Measurements from ENCODE around the gene AGMO.
A peak's percentile ranks its signal among the peaks of the same experiment; 100 is the strongest.

Gene AGMO

DNA sequence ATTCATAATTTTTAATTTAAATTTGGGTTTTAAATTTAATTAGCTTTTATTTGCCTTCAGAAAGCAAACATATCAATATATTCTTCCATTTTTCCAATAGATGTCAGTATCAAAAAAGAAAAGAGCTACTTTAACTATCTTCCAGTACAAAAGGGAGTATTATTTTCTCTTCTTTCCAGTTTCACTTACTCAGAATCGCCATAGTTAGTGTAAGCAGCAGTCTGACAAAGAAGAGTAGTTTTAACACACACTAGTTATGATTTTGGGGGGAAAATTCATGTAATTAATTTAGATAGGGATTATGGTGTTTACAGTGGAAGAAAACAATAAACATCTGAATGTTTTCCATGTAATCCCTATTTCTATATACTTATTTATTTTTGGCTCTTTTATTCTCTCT is 386.7 kb downstream of the AGMO start:
- DNase-seq (ENCODE audit: insufficient read length, low spot score) (no peak), FAIRE-seq (peak; percentile 70)
- no peak for TF ChIP-seq POLR2A (IDR thresholded peaks at IDR 0.05; ENCODE audit: low read depth, low read length)

DNA sequence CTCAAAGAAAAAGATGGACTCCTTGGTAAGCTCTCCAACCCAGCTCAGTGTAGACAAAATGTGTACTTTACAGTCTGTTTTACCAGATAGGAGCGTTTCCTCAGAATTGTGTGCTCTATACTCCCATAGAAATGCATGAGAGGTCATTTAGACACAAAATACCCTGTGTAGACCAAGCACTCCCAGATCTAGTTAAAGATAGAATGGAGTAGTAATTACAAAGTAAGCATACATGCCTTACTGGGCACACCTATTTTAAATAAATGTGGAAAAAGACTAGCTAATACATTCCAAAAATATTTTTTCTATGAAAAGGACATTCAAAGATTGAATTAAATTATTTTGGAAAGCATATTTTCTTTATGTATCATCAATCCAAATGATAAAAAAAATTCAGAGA is 387.3 kb downstream of the AGMO start:
- FAIRE-seq (no peak), DNase-seq (ENCODE audit: insufficient read length, low spot score) (no peak)
- no peak for TF ChIP-seq POLR2A (IDR thresholded peaks at IDR 0.05; ENCODE audit: low read depth, low read length)

DNA sequence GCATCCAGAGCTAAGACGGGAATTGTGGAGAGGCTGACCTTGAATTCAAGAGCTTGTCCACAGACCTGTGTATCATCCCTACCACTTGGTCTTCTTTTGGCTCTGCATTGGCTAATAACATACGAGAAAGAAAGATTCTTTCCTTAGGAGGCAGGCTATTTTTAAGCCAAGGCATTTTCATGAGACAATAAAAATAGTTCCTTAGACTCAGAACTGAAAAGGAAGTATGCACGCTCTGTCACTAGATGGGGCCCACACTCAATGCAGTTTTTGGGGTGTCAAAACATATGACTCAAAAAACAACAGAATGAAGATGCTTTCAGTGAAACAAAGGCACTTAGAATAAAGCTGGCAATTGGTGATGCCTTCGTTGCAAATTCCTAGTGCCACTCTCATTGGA is 393.3 kb downstream of the AGMO start:
- FAIRE-seq = no peak
- DNase-seq (ENCODE audit: insufficient read length, low spot score) = no peak
- no peak for TF ChIP-seq POLR2A (IDR thresholded peaks at IDR 0.05; ENCODE audit: low read depth, low read length)

DNA sequence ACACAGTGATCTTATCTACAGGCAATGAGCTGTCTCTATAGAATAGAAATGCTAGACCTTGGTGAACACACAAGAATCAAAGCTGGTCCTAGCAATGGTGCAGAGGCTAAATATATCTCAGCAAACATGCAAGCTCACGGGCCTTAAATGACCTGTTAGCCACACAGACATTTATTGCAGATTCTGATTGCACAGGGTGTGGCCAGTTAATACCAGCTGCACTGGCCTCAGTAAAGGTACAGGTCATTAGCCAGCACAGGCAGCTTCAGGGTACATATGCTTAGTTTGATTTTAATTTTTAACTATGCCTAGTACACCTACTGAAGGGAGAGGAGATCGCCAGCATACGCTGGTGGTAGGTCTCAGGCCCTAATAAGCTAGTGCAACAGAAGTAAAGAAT is 393.9 kb downstream of the AGMO start:
- DNase-seq (ENCODE audit: insufficient read length, low spot score) (no peak), FAIRE-seq (no peak)
- TF ChIP-seq POLR2A (IDR thresholded peaks at IDR 0.05; ENCODE audit: low read depth, low read length) = no peak

DNA sequence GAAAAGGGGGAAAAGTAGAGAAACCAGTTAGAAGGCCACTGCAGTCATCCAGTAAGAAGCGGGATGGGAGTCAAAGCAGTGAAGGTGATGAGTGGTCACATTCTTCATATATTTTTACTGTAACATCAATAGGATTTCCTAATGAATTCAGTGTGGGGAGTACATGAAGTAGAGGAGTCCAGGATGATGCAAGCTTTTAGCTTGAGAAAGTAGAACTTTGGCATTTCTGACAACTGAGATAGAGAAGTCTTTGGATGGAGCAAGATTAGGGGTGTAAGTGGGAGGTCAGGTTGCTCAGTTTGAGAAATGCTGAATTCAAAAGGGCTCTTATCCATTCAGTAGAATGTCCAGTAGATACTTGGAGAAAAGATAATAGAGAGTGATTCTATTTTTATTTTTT is 395.2 kb downstream of the AGMO start:
- no peak for DNase-seq (ENCODE audit: insufficient read length, low spot score)
- no peak for FAIRE-seq
- no peak for TF ChIP-seq POLR2A (IDR thresholded peaks at IDR 0.05; ENCODE audit: low read depth, low read length)

DNA sequence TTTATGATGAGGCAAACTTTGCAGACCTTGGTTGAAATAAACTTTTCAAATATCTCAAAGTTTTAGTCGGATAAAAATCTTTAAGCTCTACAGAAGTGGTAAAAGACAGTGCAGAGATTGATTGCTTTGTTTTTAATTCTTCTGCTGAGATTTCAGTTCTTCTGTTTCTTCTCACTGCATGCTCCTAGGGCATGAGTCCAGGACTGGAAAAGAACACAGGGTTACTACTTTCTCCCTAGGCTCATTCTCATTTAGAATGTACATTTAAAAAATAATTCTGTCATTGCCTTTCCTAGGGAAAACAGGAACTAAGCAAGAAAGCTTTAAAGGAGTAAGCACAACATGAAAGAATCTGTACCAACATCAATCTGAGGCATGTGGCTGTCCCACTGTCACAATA is 402.6 kb downstream of the AGMO start:
- FAIRE-seq = no peak
- no peak for TF ChIP-seq POLR2A (IDR thresholded peaks at IDR 0.05; ENCODE audit: low read depth, low read length)
- no peak for DNase-seq (ENCODE audit: insufficient read length, low spot score)

DNA sequence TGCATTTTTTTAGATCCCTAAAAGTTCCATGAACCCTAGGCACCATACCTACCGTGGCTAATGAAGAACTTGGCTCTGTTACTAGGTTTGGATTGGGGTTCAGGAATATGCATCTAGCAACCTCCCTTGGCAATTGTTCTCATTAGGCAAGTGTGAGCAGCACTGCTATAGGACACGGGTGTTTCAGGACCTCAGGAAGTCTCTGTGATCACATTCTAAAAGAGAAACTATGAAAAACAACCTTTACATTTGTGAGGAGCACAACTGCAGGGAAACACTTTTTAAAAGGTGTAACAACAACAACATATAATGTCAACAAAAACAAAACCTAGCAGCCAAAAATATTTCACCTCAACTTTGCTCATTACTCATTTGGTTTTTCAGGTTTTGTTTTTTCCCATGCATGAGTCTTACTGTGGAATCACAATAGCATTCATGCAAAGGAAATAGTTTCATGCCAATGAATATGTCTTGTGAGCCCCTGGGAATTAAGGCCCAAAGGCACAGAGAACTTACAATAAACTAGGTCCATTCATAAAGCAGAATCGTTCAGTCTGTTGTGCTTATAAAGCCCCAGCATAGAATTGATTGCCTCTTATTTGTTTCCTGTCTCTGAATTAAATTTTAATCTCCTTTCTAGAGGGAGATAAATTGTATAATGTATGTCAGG is 403.5 kb downstream of the AGMO start:
- DNase-seq (ENCODE audit: insufficient read length, low spot score) = no peak
- no peak for TF ChIP-seq POLR2A (IDR thresholded peaks at IDR 0.05; ENCODE audit: low read depth, low read length)
- FAIRE-seq = no peak
